Memory B cell (primary cell): ENCODE results near the gene GAPVD1.
"Not testable (repeated sequence)": the region's sequence is repeated elsewhere in the genome, so short reads cannot be mapped to it uniquely, and the experiment has no call there.

ENCODE experiments used
- ATAC-seq: fragments of 150-1000 bp; cut with Tn5 transposase; 2 replicates; pipeline ENCODE4 v1.10.0; 2021; ENCODE audit warnings: low read depth, mild to moderate bottlenecking, moderate library complexity
- DNase-seq, 2 donors: peaks; one replicate each; pipeline ENCODE4 v3.0.0; 2022; ENCODE audit warnings: low spot score in 2 of 2
- H3K27ac Mint-ChIP-seq: one replicate; pipeline ENCODE4 v1.8.0; 2022; ENCODE audit warnings: mild to moderate bottlenecking, moderate library complexity, mixed read lengths
- H3K27me3 Mint-ChIP-seq: one replicate; pipeline ENCODE4 v1.8.0; 2022; ENCODE audit warnings: mixed read lengths
- H3K36me3 Mint-ChIP-seq: one replicate; pipeline ENCODE4 v1.8.0; 2022; ENCODE audit warnings: mild to moderate bottlenecking, mixed read lengths
- H3K4me1 Mint-ChIP-seq: one replicate; pipeline ENCODE4 v1.8.0; 2022; ENCODE audit warnings: mixed read lengths
- H3K4me3 Mint-ChIP-seq: one replicate; pipeline ENCODE4 v1.8.0; 2022; ENCODE audit warnings: mild to moderate bottlenecking, moderate library complexity, mixed read lengths
- H3K9me3 Mint-ChIP-seq: one replicate; pipeline ENCODE4 v1.8.0; 2022; ENCODE audit warnings: mixed read lengths

GAPVD1 gene

DNA sequence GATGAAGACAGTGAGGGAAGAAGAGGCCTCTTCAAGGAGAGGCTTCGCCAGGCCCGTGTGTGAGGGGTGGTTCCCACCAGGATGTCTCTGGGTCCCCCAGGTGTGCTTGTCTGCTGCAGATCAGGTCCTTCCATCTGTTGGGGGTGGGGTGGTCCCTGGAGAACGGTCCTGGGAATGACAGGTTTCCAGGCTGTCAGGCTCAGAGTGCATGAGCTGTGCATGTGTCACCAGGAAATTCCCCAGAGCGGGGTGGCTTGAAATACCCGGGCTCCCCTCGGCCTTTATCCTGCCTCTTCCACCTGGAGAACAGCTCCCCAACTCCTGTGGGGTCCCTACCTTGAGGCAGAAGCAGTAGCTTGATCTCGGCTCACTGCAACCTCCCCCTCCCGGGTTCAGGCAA is 118.8 kb downstream of the GAPVD1 start:
- H3K36me3 Mint-ChIP-seq = no peaks in the 10 kb centered on the region
- no peak overlapping the region for H3K4me3 Mint-ChIP-seq
- H3K9me3 Mint-ChIP-seq = no peaks in the 10 kb centered on the region
- ATAC-seq (no peak), DNase-seq (no peak)
- H3K27me3 Mint-ChIP-seq = peaks cover 2% of the 10 kb centered on the region
- H3K27ac Mint-ChIP-seq = no peak overlapping the region
- H3K4me1 Mint-ChIP-seq = no peaks in the 10 kb centered on the region

DNA sequence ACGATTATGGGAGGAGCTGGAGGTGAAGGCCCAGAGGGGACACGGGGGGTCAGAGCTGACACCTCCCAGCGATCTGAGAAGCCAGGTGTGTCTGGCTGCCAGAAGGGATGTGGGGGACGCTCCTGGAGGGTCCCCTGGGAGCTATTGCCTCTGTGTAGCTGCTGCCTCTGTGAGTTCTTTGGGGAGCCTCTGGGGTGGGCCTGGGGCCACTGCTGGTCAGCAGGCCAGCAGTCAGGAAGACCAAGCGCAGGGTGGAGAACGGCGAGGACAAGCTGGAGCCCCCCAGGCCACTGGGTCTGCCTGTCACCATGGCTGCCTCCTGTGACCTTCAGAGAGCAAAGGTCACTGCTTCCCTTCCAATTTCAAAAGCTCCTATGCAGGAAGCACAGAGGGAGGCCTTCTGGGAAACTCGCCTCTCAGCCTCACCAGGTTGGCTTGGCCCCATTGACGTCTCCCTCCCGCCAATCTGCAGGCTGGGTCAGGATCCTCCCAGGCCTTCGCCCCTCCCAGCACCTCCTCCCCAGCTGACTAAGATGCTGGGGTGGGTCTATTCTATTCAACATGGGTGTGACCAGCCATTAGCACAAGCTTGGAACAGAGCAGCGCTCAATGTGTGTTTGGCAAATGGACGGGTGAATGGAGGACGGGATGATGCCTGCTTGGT is 126.4 kb downstream of the GAPVD1 start:
- Mint-ChIP-seq H3K9me3 (no peaks in the 10 kb centered on the region), H3K27me3 (peaks cover 5% of the 10 kb centered on the region), H3K4me3 (no peak overlapping the region), H3K27ac (no peak overlapping the region), H3K4me1 (no peaks in the 10 kb centered on the region), H3K36me3 (no peaks in the 10 kb centered on the region)
- ATAC-seq (no peak), DNase-seq (no peak)

GRCh38 chr9:125388978-125389377 is 127.4 kb downstream of the GAPVD1 start:
- Mint-ChIP-seq H3K27ac (no peak overlapping the region), H3K27me3 (peaks cover 5% of the 10 kb centered on the region), H3K4me1 (no peaks in the 10 kb centered on the region), H3K9me3 (no peaks in the 10 kb centered on the region), H3K36me3 (no peaks in the 10 kb centered on the region), H3K4me3 (no peak overlapping the region)
- DNase-seq (no peak), ATAC-seq (no peak)

- ATAC-seq = no peak
- peaks cover 2% of the 10 kb centered on the region for H3K9me3 Mint-ChIP-seq
- H3K4me3 Mint-ChIP-seq = no peak overlapping the region
- H3K4me1 Mint-ChIP-seq = no peaks in the 10 kb centered on the region
- peaks cover 6% of the 10 kb centered on the region for H3K27me3 Mint-ChIP-seq
- no peak overlapping the region for H3K27ac Mint-ChIP-seq
- DNase-seq = no peak
- no peaks in the 10 kb centered on the region for H3K36me3 Mint-ChIP-seq
These were observed 130.1 kb downstream of the GAPVD1 start for GRCh38 chr9:125391704-125392103.

- DNase-seq = no peak
- peaks cover 2% of the 10 kb centered on the region for H3K9me3 Mint-ChIP-seq
- H3K27ac Mint-ChIP-seq = no peak overlapping the region
- H3K27me3 Mint-ChIP-seq = peaks cover 2% of the 10 kb centered on the region
- H3K4me3 Mint-ChIP-seq = no peak overlapping the region
- no peak for ATAC-seq
- no peaks in the 10 kb centered on the region for H3K36me3 Mint-ChIP-seq
- H3K4me1 Mint-ChIP-seq = no peaks in the 10 kb centered on the region
These were observed 131.8 kb downstream of the GAPVD1 start for GRCh38 chr9:125393426-125393825.

DNA sequence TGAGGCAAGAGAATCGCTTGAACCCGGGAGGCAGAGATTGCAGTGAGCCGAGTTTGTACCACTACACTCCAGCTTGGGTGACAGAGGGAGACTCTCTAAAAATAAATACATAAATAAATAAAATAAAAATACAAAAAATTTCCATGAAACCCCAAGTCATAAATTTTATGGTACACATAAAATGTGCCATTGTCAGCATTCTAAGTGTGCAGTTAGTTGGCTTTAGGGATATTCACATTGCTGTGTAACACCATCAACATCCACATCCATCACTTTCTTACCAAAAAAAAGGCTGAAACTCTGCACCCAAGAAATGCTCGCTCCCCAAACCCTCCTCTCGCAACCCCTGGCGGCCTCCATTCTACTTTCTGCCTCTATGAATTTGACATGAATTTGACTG is 135.2 kb downstream of the GAPVD1 start:
- Mint-ChIP-seq H3K9me3 (peaks cover 2% of the 10 kb centered on the region), H3K36me3 (no peaks in the 10 kb centered on the region), H3K4me1 (no peaks in the 10 kb centered on the region), H3K4me3 (no peak overlapping the region), H3K27me3 (peaks cover 2% of the 10 kb centered on the region), H3K27ac (no peak overlapping the region)
- ATAC-seq = no peak
- no peak for DNase-seq

GRCh38 chr9:125397736-125398135 is 136.1 kb downstream of the GAPVD1 start:
- no peaks in the 10 kb centered on the region for H3K36me3 Mint-ChIP-seq
- ATAC-seq (no peak), DNase-seq (no peak)
- no peak overlapping the region for H3K27ac Mint-ChIP-seq
- H3K27me3 Mint-ChIP-seq = peaks cover 2% of the 10 kb centered on the region
- peaks cover 2% of the 10 kb centered on the region for H3K9me3 Mint-ChIP-seq
- H3K4me1 Mint-ChIP-seq = no peaks in the 10 kb centered on the region
- H3K4me3 Mint-ChIP-seq = no peak overlapping the region

- Mint-ChIP-seq H3K4me3 (no peak overlapping the region), H3K27ac (no peak overlapping the region), H3K4me1 (no peaks in the 10 kb centered on the region), H3K27me3 (peaks cover 2% of the 10 kb centered on the region), H3K36me3 (no peaks in the 10 kb centered on the region), H3K9me3 (peaks cover 2% of the 10 kb centered on the region)
- ATAC-seq = no peak
- DNase-seq = no peak
These were observed 136.6 kb downstream of the GAPVD1 start for GRCh38 chr9:125398243-125398642.

- no peaks in the 10 kb centered on the region for H3K4me1 Mint-ChIP-seq
- no peak for DNase-seq
- H3K27me3 Mint-ChIP-seq = peaks cover 2% of the 10 kb centered on the region
- ATAC-seq = no peak
- no peak overlapping the region for H3K27ac Mint-ChIP-seq
- H3K36me3 Mint-ChIP-seq = no peaks in the 10 kb centered on the region
- peaks cover 2% of the 10 kb centered on the region for H3K9me3 Mint-ChIP-seq
- no peak overlapping the region for H3K4me3 Mint-ChIP-seq
These were observed 137.5 kb downstream of the GAPVD1 start for GRCh38 chr9:125399165-125399564.

DNA sequence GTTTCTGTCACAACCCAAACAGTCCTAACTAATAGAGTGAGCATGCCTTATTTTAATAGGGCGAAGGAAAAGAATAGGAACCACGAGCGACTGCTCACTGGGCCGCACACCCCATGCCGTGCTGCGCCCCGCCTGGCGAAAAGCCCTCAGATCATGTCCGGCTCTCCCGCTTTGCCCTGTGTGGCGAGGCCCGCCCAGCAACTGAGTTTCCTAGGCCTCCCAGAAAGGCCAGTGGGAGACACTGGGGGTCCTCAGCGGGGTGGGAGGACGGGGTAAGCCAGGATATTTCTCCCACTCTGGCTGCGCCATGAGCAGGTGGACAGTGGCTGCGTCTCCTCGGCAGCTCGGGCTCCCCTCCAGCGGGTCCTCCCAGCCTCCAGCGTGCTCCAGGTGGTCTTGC is 138.0 kb downstream of the GAPVD1 start:
- peaks cover 2% of the 10 kb centered on the region for H3K9me3 Mint-ChIP-seq
- H3K36me3 Mint-ChIP-seq = no peaks in the 10 kb centered on the region
- DNase-seq (no peak), ATAC-seq (no peak)
- peaks cover 2% of the 10 kb centered on the region for H3K27me3 Mint-ChIP-seq
- no peak overlapping the region for H3K27ac Mint-ChIP-seq
- H3K4me3 Mint-ChIP-seq = no peak overlapping the region
- H3K4me1 Mint-ChIP-seq = no peaks in the 10 kb centered on the region

- H3K9me3 Mint-ChIP-seq, H3K27me3 Mint-ChIP-seq, H3K27ac Mint-ChIP-seq, DNase-seq, H3K4me1 Mint-ChIP-seq, H3K4me3 Mint-ChIP-seq, H3K36me3 Mint-ChIP-seq, ATAC-seq: not testable (repeated sequence)
These were observed 138.6 kb downstream of the GAPVD1 start for GRCh38 chr9:125400232-125400631.

- DNase-seq = no peak
- no peak overlapping the region for H3K27ac Mint-ChIP-seq
- H3K27me3 Mint-ChIP-seq = peaks cover 3% of the 10 kb centered on the region
- no peaks in the 10 kb centered on the region for H3K4me1 Mint-ChIP-seq
- H3K9me3 Mint-ChIP-seq = no peaks in the 10 kb centered on the region
- H3K36me3 Mint-ChIP-seq = no peaks in the 10 kb centered on the region
- ATAC-seq = no peak
- H3K4me3 Mint-ChIP-seq = no peak overlapping the region
These were observed 139.4 kb downstream of the GAPVD1 start for GRCh38 chr9:125400725-125401716.

DNA sequence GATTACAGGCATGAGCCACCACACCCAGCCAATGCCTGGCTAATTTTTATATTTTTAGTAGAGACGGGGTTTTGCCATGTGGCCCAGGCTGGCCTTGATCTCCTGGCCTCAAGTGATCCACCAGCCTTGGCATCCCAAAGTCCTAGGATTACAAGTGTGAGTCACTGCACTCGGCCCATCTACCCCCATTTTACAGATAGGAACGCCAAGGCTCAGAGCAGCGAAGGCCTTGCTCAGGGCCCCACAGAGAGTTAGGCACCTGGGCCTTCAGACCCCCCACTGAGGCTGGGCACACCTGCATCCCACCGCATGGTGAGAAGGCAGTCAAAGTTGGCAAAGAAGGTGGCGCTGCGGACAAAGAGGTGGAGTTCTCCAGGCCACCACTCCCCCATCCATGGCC is 143.1 kb downstream of the GAPVD1 start:
- H3K4me1 Mint-ChIP-seq = peaks cover 8% of the 10 kb centered on the region
- H3K4me3 Mint-ChIP-seq = no peak overlapping the region
- H3K36me3 Mint-ChIP-seq = peaks cover under 1% of the 10 kb centered on the region
- no peak for ATAC-seq
- no peaks in the 10 kb centered on the region for H3K9me3 Mint-ChIP-seq
- H3K27me3 Mint-ChIP-seq = peaks cover 20% of the 10 kb centered on the region
- DNase-seq = no peak
- no peak overlapping the region for H3K27ac Mint-ChIP-seq

GRCh38 chr9:125405938-125406809 is 144.5 kb downstream of the GAPVD1 start:
- peaks cover 12% of the 10 kb centered on the region for H3K4me1 Mint-ChIP-seq
- DNase-seq = no peak
- H3K36me3 Mint-ChIP-seq = peaks cover 4% of the 10 kb centered on the region
- no peak for ATAC-seq
- H3K27ac Mint-ChIP-seq = no peak overlapping the region
- H3K9me3 Mint-ChIP-seq = no peaks in the 10 kb centered on the region
- H3K27me3 Mint-ChIP-seq = peaks cover 25% of the 10 kb centered on the region
- no peak overlapping the region for H3K4me3 Mint-ChIP-seq
